Upper lobe of left lung (tissue), 6 donors: ENCODE data around the gene PRKG1. TPM values are rescaled to one million over a fixed set of nuclear protein-coding genes. Genes with fewer than 3 reads are reported as not detected.
"Not testable (repeated sequence)": the region's sequence is repeated elsewhere in the genome, so short reads cannot be mapped to it uniquely, and the experiment has no call there.

Experiments used
- ATAC-seq, 2 donors: fragments of 200-7000 bp; cut with Tn5 transposase; one replicate each; pipeline ENCODE4 v1.9.1; 2022; ENCODE audit warnings: mild to moderate bottlenecking in 2 of 2, moderate library complexity in 2 of 2; ENCODE audit not compliant: low FRiP score in 2 of 2
- DNase-seq, 2 donors: peaks; one replicate each; pipeline ENCODE4 v3.0.0-alpha.2; 2019 to 2020
- H3K27ac ChIP-seq, 4 donors: fragments of 200-600 bp; sonication (generic); one replicate each; pipeline ENCODE4 v1.5.1; 2016 to 2019
- H3K27me3 ChIP-seq, 4 donors: fragments of 200-600 bp; sonication (generic); one replicate each; pipeline ENCODE4 v1.5.1; 2017 to 2019
- H3K36me3 ChIP-seq, 4 donors: fragments of 200-600 bp; sonication (generic); one replicate each; pipeline ENCODE4 v1.5.1; 2016 to 2019
- H3K4me1 ChIP-seq, 4 donors: fragments of 200-600 bp; sonication (generic); one replicate each; pipeline ENCODE4 v1.5.1; 2018 to 2019
- H3K4me3 ChIP-seq, 4 donors: fragments of 200-600 bp; sonication (generic); one replicate each; pipeline ENCODE4 v1.5.1; 2017 to 2019; ENCODE audit warnings: mild to moderate bottlenecking in 2 of 4, moderate library complexity in 1 of 4
- H3K9me3 ChIP-seq, 4 donors: fragments of 200-600 bp; sonication (generic); one replicate each; pipeline ENCODE4 v1.5.1; 2018 to 2019
- EP300 ChIP-seq, 4 donors: sonication (generic); formaldehyde crosslinking; IDR thresholded peaks; one replicate each; pipeline ENCODE4 v1.5.1; 2017; ENCODE audit warnings: antibody characterized with exemption in 4 of 4, control low read depth in 2 of 4
- POLR2A ChIP-seq, 4 donors: fragments of 450-650 bp; IDR thresholded peaks; one replicate each; pipeline ENCODE4 v1.5.1; 2016 to 2017; ENCODE audit warnings: antibody characterized with exemption in 4 of 4, mild to moderate bottlenecking in 2 of 4
- POLR2AphosphoS5 ChIP-seq, 2 donors: sonication (generic); formaldehyde crosslinking; IDR thresholded peaks; one replicate each; pipeline ENCODE4 v1.5.1; 2017; ENCODE audit warnings: antibody characterized with exemption in 2 of 2
- WGBS, 2 donors: methylation state at CpG; one replicate each; pipeline ENCODE4 v1.1.5; 2017 to 2018; 5-methylcytosine and 5-hydroxymethylcytosine counted together
- total RNA-seq, 6 donors: library from RNA; depleted of rRNA in 4 of 6; stranded (reverse); fragments of >200 nt in 4 of 6; gene quantifications; one replicate each; pipeline versions ENCODE4 v1.1.0 to v1.2.1, GENCODE V29; 2016 to 2021
- TF ChIP-seq, protein P1 (sequence below), 6 experiments: fragments of 450-650 bp in 4 of 6; fragments of 200-600 bp in 2 of 6; sonication (generic) in 2 of 6; IDR thresholded peaks; one replicate each; pipeline ENCODE4 v1.5.1; 2016 to 2019; ENCODE audit warnings: antibody characterized with exemption in 6 of 6
- donor health status: DM: no; HTN: no; CAD: no; lungs with moderate emphysema.
- donor health status: DM: no; HTN: yes; CAD: no; lungs with severe emphysema.

PRKG1 gene
- total RNA-seq, 6 donors from 2014 or later = 12.9 to 43.0 (median 25.0) TPM

DNA sequence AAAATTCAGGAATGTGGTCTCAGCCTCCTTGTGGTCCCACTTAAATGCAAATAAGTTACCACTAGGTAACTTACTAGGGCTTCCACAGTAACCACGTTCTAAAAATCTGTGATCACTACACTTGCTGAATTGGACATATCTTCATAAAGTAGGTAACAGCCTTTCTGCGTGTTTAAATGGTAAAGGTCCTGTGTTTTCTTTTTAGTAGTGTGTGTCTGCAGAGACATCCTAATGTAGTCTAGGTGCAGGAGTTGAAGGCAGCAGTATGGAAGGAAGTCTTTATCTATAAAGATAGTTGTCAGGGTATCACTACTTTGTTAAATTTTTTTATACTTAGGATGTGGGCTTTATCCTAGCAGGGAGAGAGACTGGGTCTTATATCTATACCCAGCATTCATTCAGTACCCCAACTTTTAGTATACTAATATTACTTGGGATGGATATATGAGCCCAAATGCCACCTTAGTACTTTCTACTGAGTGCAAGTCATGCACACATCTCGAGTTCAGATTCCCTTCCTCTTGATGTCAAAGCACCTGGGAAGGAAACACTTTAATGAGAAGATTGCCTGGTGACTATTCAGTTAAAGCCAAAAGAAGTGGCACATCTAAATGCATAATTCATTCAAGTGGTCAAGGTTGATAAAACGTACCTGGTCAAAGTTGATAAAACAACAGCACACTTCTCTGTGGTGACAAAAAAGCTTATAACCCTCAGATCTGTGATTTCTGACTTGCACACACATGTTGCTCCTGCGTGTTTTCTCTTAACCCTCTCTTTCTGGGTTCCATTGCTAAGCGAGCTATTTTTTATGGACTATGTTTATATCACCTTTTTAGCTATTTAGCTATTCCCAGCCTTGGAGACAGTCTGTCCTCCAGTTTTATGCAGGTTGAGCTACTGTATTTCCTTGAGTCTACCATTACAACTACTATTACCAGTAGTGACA lies 958.7 kb downstream of the PRKG1 start:
- TF ChIP-seq, protein P1, sequence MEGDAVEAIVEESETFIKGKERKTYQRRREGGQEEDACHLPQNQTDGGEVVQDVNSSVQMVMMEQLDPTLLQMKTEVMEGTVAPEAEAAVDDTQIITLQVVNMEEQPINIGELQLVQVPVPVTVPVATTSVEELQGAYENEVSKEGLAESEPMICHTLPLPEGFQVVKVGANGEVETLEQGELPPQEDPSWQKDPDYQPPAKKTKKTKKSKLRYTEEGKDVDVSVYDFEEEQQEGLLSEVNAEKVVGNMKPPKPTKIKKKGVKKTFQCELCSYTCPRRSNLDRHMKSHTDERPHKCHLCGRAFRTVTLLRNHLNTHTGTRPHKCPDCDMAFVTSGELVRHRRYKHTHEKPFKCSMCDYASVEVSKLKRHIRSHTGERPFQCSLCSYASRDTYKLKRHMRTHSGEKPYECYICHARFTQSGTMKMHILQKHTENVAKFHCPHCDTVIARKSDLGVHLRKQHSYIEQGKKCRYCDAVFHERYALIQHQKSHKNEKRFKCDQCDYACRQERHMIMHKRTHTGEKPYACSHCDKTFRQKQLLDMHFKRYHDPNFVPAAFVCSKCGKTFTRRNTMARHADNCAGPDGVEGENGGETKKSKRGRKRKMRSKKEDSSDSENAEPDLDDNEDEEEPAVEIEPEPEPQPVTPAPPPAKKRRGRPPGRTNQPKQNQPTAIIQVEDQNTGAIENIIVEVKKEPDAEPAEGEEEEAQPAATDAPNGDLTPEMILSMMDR (IDR thresholded peaks at IDR 0.05) = no peak
- TF ChIP-seq EP300 (IDR thresholded peaks at IDR 0.05) = no peak
- TF ChIP-seq POLR2A (IDR thresholded peaks at IDR 0.05) = no peak
- TF ChIP-seq POLR2AphosphoS5 (IDR thresholded peaks at IDR 0.05) = no peak
- ATAC-seq (no peak), DNase-seq (no peak)
- WGBS, 2 donors = 76 to 82% methylated on average over 6 of the region's 6 CpGs
- Histone ChIP-seq H3K27ac (no peak overlapping the region), H3K36me3 (no peaks in the 10 kb centered on the region), H3K4me3 (no peak overlapping the region), H3K4me1 (no peaks in the 10 kb centered on the region), H3K27me3 (no peaks in the 10 kb centered on the region), H3K9me3 (no peaks in the 10 kb centered on the region)

DNA sequence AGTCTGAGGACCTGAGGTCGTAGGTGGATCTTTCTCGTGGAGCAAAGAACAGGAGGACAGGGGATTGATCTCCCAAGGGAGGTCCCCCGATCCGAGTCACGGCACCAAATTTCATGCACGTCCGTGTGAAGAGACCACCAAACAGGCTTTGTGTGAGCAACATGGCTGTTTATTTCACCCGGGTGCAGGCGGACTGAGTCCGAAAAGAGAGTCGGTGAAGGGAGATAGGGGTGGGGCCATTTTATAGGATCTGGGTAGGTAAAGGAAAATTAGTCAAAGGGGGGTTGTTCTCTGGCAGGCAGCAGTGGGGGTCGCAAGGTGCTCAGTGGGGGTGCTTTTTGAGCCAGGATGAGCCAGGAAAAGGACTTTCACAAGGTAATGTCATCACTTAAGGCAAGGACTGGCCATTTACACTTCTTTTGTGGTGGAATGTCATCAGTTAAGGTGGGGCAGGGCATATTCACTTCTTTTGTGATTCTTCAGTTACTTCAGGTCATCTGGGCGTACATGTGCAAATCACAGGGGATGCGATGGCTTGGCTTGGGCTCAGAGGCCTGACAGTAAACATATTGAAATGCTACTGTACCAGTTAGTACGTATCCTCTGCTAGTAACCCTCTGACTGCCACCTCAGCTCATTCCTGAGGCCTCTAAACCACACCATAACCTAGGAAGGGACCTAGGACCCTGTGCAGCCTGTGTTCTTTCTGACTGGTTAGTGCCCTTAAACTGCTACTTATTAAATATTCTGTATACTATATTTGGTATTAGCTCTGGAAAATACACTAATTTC lies 964.9 kb downstream of the PRKG1 start:
- ATAC-seq, H3K36me3 ChIP-seq, H3K4me3 ChIP-seq, H3K4me1 ChIP-seq, H3K9me3 ChIP-seq, H3K27ac ChIP-seq, H3K27me3 ChIP-seq, DNase-seq: not testable (repeated sequence)
- 84% methylated on average over 15 of the region's 15 CpGs for WGBS, 2 donors

DNA sequence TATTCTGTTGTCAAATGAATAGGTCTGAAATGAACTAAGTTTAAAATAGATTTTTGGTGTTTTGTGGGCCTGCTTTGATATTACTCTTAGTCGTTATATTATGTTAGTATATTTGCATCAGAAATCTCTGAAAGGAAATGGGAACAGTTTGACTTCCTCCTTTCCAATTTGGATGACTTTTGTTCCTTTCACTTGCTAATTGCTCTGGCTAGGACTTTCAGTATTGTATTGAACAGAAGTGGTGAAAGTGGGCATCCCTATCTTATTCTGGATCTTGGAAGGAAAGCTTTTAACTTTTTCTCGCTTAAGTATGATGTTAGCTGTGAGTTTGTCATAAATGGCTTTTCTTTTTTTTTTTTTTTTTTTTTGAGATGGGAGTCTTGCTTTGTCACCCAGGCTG lies 966.2 kb downstream of the PRKG1 start:
- Histone ChIP-seq H3K27me3 (no peaks in the 10 kb centered on the region), H3K27ac (no peak overlapping the region), H3K4me1 (no peaks in the 10 kb centered on the region), H3K4me3 (no peak overlapping the region), H3K9me3 (no peaks in the 10 kb centered on the region), H3K36me3 (no peaks in the 10 kb centered on the region)
- no peak for TF ChIP-seq EP300 (IDR thresholded peaks at IDR 0.05)
- no peak for TF ChIP-seq POLR2A (IDR thresholded peaks at IDR 0.05)
- TF ChIP-seq, protein P1 (IDR thresholded peaks at IDR 0.05) = no peak
- no peak for TF ChIP-seq POLR2AphosphoS5 (IDR thresholded peaks at IDR 0.05)
- WGBS, 2 donors = 32 to 74% methylated on average over 2 of the region's 2 CpGs
- ATAC-seq (no peak), DNase-seq (no peak)

DNA sequence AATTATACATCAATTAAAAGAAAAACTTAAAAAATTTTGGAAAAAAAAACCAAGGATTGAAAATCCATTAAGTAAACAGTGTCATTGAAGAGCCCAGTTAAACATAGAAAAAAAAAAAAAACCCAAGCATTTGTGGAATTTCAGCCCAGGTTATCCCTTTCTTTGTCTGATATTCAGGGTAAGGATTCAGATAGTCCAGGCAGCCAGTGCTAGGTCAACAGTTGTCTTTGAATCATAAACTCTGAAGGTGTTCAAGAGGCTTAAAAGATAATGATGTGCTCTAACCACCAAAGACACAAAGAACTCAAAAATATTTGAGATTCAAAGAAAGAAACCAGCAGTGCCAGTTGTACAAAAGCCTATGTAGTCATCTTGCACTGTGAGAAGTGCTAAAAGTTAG lies 969.5 kb downstream of the PRKG1 start:
- TF ChIP-seq, protein P1 (IDR thresholded peaks at IDR 0.05) = no peak
- no peak for TF ChIP-seq POLR2AphosphoS5 (IDR thresholded peaks at IDR 0.05)
- no peak for TF ChIP-seq POLR2A (IDR thresholded peaks at IDR 0.05)
- TF ChIP-seq EP300 (IDR thresholded peaks at IDR 0.05) = no peak
- no peaks in the 10 kb centered on the region for H3K9me3 ChIP-seq
- no peaks in the 10 kb centered on the region for H3K36me3 ChIP-seq
- no peak overlapping the region for H3K27ac ChIP-seq
- no peak overlapping the region for H3K4me3 ChIP-seq
- H3K4me1 ChIP-seq = no peaks in the 10 kb centered on the region
- H3K27me3 ChIP-seq = no peaks in the 10 kb centered on the region
- DNase-seq (no peak), ATAC-seq (no peak)

DNA sequence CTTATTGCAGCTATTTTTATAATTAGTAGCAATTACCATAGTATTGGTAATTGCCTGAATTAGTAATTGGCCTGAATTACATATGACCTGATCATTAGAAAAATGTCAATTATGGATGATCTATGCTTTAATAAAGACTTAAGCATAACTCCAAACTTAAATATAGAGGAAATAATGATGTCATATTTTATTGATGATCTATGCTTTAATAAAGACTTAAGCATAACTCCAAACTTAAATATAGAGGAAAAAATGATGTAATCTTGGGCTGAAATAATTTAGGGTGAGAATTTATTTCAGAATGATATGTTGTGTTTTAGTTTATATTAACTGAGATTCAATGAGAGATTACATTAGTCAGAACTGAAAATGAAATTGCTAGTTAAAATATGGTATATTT lies 973.8 kb downstream of the PRKG1 start:
- no peak overlapping the region for H3K4me3 ChIP-seq
- no peak for DNase-seq
- no peaks in the 10 kb centered on the region for H3K27me3 ChIP-seq
- no peak for ATAC-seq
- H3K36me3 ChIP-seq = no peaks in the 10 kb centered on the region
- H3K9me3 ChIP-seq = no peaks in the 10 kb centered on the region
- no peak overlapping the region for H3K27ac ChIP-seq
- no peak for TF ChIP-seq POLR2AphosphoS5 (IDR thresholded peaks at IDR 0.05)
- TF ChIP-seq EP300 (IDR thresholded peaks at IDR 0.05) = no peak
- TF ChIP-seq POLR2A (IDR thresholded peaks at IDR 0.05) = no peak
- TF ChIP-seq, protein P1 (IDR thresholded peaks at IDR 0.05) = no peak
- no peaks in the 10 kb centered on the region for H3K4me1 ChIP-seq
